Measurements from ENCODE around the gene INPP5K. TPM values are rescaled to one million over a fixed set of nuclear protein-coding genes. Genes with fewer than 3 reads are reported as not detected.
A peak's percentile ranks its signal among the peaks of the same experiment; 100 is the strongest.

Gene INPP5K
- total RNA-seq, 4 donors from 2014 or later, result 59.6 to 76.0 (median 73.1) TPM

DNA sequence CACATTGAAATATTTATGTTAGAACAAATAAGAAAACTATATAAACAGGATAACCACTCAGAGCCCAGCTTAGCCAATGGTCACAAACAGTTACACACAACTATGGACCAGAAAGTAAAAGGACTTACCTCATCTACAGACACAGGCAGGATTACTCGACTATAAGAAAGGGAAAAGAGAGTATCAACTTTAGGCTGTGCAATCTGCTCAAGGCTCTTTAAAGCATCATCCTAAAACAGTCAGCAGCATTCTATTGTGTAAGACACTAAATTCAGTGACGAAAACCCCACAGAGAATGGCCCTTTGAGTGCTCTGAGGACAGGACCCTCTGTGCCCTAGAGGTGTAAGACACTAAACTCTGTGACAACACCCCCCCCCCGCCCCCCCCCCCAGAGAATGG is 42.0 kb upstream of the INPP5K start:
- no peak overlapping the region for H3K4me3 ChIP-seq
- H3K4me1 ChIP-seq, result peaks cover 0 to 79% (median 28%) of the 10 kb centered on the region in 3 donors
- H3K27ac ChIP-seq, result peak overlapping the region in 1 of 4 donors; percentile 9
- 53 to 71% methylated on average over 2 to 3 of the region's 3 CpGs for WGBS, 2 donors (ENCODE audit: low coverage in 1 of 2)
- no peaks in the 10 kb centered on the region for H3K27me3 ChIP-seq
- TF ChIP-seq POLR2A (IDR thresholded peaks at IDR 0.05) (no peak), POLR2AphosphoS5 (IDR thresholded peaks at IDR 0.05) (no peak), EP300 (IDR thresholded peaks at IDR 0.05) (no peak), CTCF (IDR thresholded peaks at IDR 0.05) (no peak)
- no peaks in the 10 kb centered on the region for H3K9me3 ChIP-seq
- peaks cover 0 to 24% of the 10 kb centered on the region in 2 donors for H3K36me3 ChIP-seq
- ATAC-seq, result no peak

GRCh38 chr17:1557355-1558095 is 41.1 kb upstream of the INPP5K start:
- peak; percentile 10 for ATAC-seq
- peak overlapping the region in 2 of 4 donors; percentile 18 to 46 for H3K27ac ChIP-seq
- no peak overlapping the region for H3K4me3 ChIP-seq
- no peak for TF ChIP-seq CTCF (IDR thresholded peaks at IDR 0.05)
- no peaks in the 10 kb centered on the region for H3K9me3 ChIP-seq
- H3K36me3 ChIP-seq, result peaks cover 0 to 33% of the 10 kb centered on the region in 2 donors
- WGBS, 2 donors (ENCODE audit: low coverage in 1 of 2), result 64 to 68% methylated on average over 6 to 18 of the region's 22 CpGs
- H3K4me1 ChIP-seq, result peaks cover 0 to 72% (median 24%) of the 10 kb centered on the region in 3 donors
- H3K27me3 ChIP-seq, result no peaks in the 10 kb centered on the region

- Histone ChIP-seq H3K4me3 (no peak overlapping the region), H3K4me1 (peaks cover 0 to 61% (median 17%) of the 10 kb centered on the region in 3 donors), H3K9me3 (no peaks in the 10 kb centered on the region), H3K27me3 (no peaks in the 10 kb centered on the region), H3K27ac (no peak overlapping the region), H3K36me3 (peaks cover 0 to 50% of the 10 kb centered on the region in 2 donors)
- 64 to 80% methylated on average over 11 of the region's 15 CpGs for WGBS, 2 donors (ENCODE audit: low coverage in 1 of 2)
- no peak for ATAC-seq
- TF ChIP-seq POLR2AphosphoS5 (IDR thresholded peaks at IDR 0.05) (no peak), CTCF (IDR thresholded peaks at IDR 0.05) (no peak), POLR2A (IDR thresholded peaks at IDR 0.05) (no peak), EP300 (IDR thresholded peaks at IDR 0.05) (no peak)
Measured at GRCh38 chr17:1555651-1556471, 39.4 kb upstream of the INPP5K start.

- no peak for TF ChIP-seq EP300 (IDR thresholded peaks at IDR 0.05)
- TF ChIP-seq POLR2A (IDR thresholded peaks at IDR 0.05), result no peak
- TF ChIP-seq POLR2AphosphoS5 (IDR thresholded peaks at IDR 0.05), result no peak
- no peak for TF ChIP-seq CTCF (IDR thresholded peaks at IDR 0.05)
- Histone ChIP-seq H3K27me3 (no peaks in the 10 kb centered on the region), H3K4me3 (no peak overlapping the region), H3K9me3 (no peaks in the 10 kb centered on the region), H3K27ac (no peak overlapping the region), H3K4me1 (peaks cover 0 to 52% (median 9%) of the 10 kb centered on the region in 3 donors), H3K36me3 (peaks cover 0 to 59% of the 10 kb centered on the region in 2 donors)
- ATAC-seq, result no peak
- WGBS, 2 donors (ENCODE audit: low coverage in 1 of 2), result 43 to 67% methylated on average over 1 to 3 of the region's 9 CpGs
Measured at GRCh38 chr17:1554751-1555540, 38.5 kb upstream of the INPP5K start.
